LNCAP (cell line): Measurements from ENCODE around the gene EXOC6B.

Source experiments
- CTCF ChIP-seq: fragments of 450-650 bp; IDR thresholded peaks from 2 replicates; pipeline ENCODE4 v1.5.1; 2017; ENCODE audit warnings: mild to moderate bottlenecking

EXOC6B gene

GRCh38 chr2:72605836-72606442 is 219.9 kb downstream of the EXOC6B start:
- TF ChIP-seq CTCF: peak; percentile 61; the same call in 1 of the 2 replicates

GRCh38 chr2:72604468-72604867 is 221.4 kb downstream of the EXOC6B start:
- TF ChIP-seq CTCF: no peak

- TF ChIP-seq CTCF: no peak
Observed at GRCh38 chr2:72603481-72603880, 222.4 kb downstream of the EXOC6B start.

GRCh38 chr2:72602711-72603110 is 223.1 kb downstream of the EXOC6B start:
- no peak for TF ChIP-seq CTCF

- TF ChIP-seq CTCF: no peak
Observed at GRCh38 chr2:72602095-72602494, 223.7 kb downstream of the EXOC6B start.

GRCh38 chr2:72583376-72583775 is 242.5 kb downstream of the EXOC6B start:
- TF ChIP-seq CTCF: no peak

- TF ChIP-seq CTCF: no peak
Observed at GRCh38 chr2:72581560-72582181, 244.2 kb downstream of the EXOC6B start.
